Esophagus (tissue), 2 donors: ENCODE measurements around the gene ZFAND6. TPM values are rescaled to one million over a fixed set of nuclear protein-coding genes. Genes with fewer than 3 reads are reported as not detected.
"Not testable (repeated sequence)": the region's sequence is repeated elsewhere in the genome, so short reads cannot be mapped to it uniquely, and the experiment has no call there.

ENCODE experiments used
- H3K27ac ChIP-seq, 2 donors: one replicate each; pipeline ENCODE4 v1.5.1; 2013; ENCODE audit warnings: low read depth in 2 of 2, mild to moderate bottlenecking in 2 of 2, inconsistent platforms in 1 of 2, low read length in 1 of 2, moderate library complexity in 1 of 2
- H3K27me3 ChIP-seq, 2 donors: one replicate each; pipeline ENCODE4 v1.6.1; 2013; ENCODE audit warnings: low read length in 2 of 2, control low read depth in 1 of 2, mild to moderate bottlenecking in 1 of 2; ENCODE audit not compliant: insufficient read depth in 2 of 2, control insufficient read depth in 1 of 2
- H3K36me3 ChIP-seq, 2 donors: one replicate each; pipeline ENCODE4 v1.6.1; 2013; ENCODE audit warnings: low read length in 1 of 2; ENCODE audit not compliant: control insufficient read depth in 2 of 2, insufficient read depth in 2 of 2
- H3K4me1 ChIP-seq, 2 donors: one replicate each; pipeline ENCODE4 v1.6.1; 2013; ENCODE audit warnings: low read length in 1 of 2; ENCODE audit not compliant: control insufficient read depth in 2 of 2, insufficient read depth in 2 of 2
- H3K4me3 ChIP-seq, 2 donors: one replicate each; pipeline ENCODE4 v1.5.1; 2013; ENCODE audit warnings: low read length in 2 of 2, mild to moderate bottlenecking in 2 of 2, low read depth in 1 of 2, moderate library complexity in 1 of 2
- H3K9me3 ChIP-seq, 2 donors: one replicate each; pipeline ENCODE4 v1.6.1; 2013; ENCODE audit warnings: mild to moderate bottlenecking in 2 of 2, low read depth in 1 of 2, low read length in 1 of 2, moderate library complexity in 1 of 2; ENCODE audit not compliant: control insufficient read depth in 2 of 2, insufficient read depth in 1 of 2
- WGBS, 2 donors: extraction: QIAGEN DNeasy Blood & Tissue Kit; methylation state at CpG; one replicate each; pipeline ENCODE4 v1.1.7; 2013; 5-methylcytosine and 5-hydroxymethylcytosine counted together
- polyA plus RNA-seq, 2 donors: library from polyadenylated mRNA; stranded (reverse); fragments of 200-250 nt; gene quantifications; one replicate each; pipeline ENCODE4 v1.2.3, GENCODE V29; 2013
- donor health status: healthy with polysubstance abuse.
- donor health status: Bipolar disorder and iron deficiency.

ZFAND6 gene
- 10 to 100 TPM; 37.4 to 47.0 TPM for polyA plus RNA-seq

DNA sequence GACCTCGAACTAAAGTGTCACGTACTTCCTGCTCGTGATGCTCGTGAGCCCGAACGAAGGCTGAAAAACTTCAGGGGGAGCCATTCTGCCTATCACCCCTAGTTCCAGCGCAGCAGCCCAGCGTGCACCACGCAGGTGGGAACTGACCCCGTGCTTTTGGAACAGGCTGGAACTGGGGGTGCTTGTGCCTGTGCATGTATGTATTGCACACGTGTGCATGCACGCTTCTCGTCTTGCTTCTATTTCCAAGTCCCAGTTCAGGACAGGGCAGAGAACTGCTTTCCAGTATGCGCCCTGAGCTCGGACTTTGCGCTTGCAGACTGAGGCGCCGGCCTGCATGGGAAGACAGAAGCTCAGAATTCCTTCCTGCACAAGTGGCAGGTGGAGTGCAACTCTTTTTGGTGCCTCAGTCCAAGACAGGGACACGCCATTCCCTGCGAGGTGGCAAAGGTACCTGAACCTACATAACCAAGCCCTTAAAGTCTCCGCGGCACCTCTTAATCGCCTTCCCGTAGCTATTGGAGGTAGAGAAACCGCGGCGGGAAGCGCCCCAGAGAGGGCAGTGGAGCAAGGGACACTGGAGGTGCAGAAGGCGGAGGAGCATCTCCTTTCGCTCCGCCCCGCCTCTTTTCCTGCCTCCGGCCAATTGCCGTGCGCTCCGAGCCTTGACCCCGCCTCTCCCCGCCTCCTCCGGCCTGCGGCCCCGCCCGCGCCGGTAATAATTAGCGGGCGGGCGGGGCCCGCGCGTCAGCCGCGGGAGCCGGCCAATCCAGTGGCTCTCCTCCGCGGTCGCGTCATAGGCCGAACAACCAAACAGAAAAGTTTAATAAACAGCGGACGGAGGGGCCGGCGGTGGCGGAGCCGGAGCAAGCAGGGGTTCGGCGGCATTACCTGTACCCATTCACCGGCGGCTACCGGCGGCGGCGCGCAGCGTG, at the start of gene ZFAND6:
ZFAND6 (plus strand) TSS at position 826 of the 935 bp plus-strand sequence. CDS start 60,669 bp downstream, outside the sequence.
- Histone ChIP-seq H3K36me3 (no peaks in the 10 kb centered on the region), H3K4me1 (peaks cover 0 to 4% of the 10 kb centered on the region in 2 donors), H3K27ac (peak within 1 kb of the TSS; percentile 96 to 98), H3K9me3 (no peaks in the 10 kb centered on the region), H3K4me3 (peak within 1 kb of the TSS; percentile 66 to 74), H3K27me3 (no peaks in the 10 kb centered on the region)
- WGBS, 2 donors = 0% methylated on average over 64 to 74 of the region's 74 CpGs

DNA sequence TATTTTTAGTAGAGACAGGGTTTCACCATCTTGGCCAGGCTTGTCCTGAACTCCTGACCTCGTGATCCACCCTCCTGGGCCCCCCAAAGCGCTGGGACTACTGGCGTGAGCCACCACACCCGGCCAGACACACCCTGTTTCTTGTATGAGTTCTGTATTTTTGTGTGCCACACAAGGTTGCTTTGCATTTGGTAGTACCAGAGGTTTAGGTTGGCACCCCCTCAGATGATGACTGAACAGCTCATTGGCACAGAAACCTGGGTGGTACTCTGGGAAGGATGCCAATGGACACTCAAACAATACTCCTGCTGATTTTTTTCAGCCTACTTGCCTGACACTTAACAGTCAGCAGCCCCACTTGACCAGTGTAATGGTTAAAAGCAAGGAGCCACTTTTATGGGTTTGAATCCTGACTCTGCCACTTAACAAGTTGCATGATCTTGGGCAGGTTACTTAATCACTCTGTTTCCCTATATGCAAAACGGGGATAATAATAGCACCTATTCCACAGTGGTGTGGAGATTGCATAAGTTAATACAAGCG, 49.3 kb upstream of the ZFAND6 start:
- H3K27me3 ChIP-seq = no peaks in the 10 kb centered on the region
- no peaks in the 10 kb centered on the region for H3K36me3 ChIP-seq
- H3K4me3 ChIP-seq = no peak overlapping the region
- H3K4me1 ChIP-seq = peaks cover 0 to 3% of the 10 kb centered on the region in 2 donors
- WGBS, 2 donors = 55 to 56% methylated on average over 6 of the region's 6 CpGs
- H3K9me3 ChIP-seq = no peaks in the 10 kb centered on the region
- H3K27ac ChIP-seq = no peak overlapping the region

DNA sequence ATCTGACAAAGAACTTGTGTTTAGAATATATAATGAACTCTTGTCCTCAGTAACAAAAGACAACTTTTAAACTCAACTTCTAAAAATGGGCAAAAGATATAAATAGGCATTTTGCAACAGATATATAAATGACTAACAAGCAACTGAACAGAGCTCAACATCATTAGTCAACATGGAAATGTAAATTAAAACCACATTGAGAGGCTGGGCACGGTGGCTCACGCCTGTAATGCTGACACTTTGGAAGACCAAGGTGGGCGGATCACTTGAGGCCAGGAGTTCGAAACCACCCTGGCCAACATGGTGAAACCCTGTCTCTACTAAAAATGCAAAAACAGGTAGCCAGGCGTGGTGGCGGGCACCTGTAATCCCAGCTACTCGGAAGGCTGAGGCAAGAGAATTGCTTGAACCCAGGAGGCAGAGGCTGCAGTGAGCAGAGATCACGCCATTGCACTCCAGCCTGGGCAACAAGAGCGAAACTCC, 48.4 kb upstream of the ZFAND6 start:
- H3K4me3 ChIP-seq, H3K27me3 ChIP-seq, H3K9me3 ChIP-seq, H3K27ac ChIP-seq, H3K4me1 ChIP-seq, H3K36me3 ChIP-seq: not testable (repeated sequence)
- WGBS, 2 donors = 73 to 81% methylated on average over 9 of the region's 9 CpGs

DNA sequence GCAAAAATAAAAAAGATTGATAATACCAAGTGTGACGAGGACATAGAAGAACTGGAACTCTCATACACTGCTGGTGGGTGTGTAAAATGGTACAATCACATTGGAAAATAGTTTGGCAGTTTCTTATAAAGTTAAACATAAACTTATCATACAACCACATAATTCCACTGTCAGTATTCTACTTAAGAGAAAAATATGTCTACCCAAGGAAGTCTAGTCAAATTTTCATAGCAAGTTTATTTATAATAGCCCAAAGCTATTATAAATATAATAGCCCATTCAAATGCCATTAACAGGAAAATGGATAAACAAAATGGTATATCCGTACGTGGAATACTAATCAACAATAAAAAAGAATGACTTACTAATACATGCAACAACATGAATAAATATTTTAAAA, 47.9 kb upstream of the ZFAND6 start:
- no peak overlapping the region for H3K27ac ChIP-seq
- no peaks in the 10 kb centered on the region for H3K36me3 ChIP-seq
- peaks cover 0 to 3% of the 10 kb centered on the region in 2 donors for H3K4me1 ChIP-seq
- WGBS, 2 donors = 39 to 70% methylated on average over 3 of the region's 3 CpGs
- no peaks in the 10 kb centered on the region for H3K27me3 ChIP-seq
- no peak overlapping the region for H3K4me3 ChIP-seq
- no peaks in the 10 kb centered on the region for H3K9me3 ChIP-seq

DNA sequence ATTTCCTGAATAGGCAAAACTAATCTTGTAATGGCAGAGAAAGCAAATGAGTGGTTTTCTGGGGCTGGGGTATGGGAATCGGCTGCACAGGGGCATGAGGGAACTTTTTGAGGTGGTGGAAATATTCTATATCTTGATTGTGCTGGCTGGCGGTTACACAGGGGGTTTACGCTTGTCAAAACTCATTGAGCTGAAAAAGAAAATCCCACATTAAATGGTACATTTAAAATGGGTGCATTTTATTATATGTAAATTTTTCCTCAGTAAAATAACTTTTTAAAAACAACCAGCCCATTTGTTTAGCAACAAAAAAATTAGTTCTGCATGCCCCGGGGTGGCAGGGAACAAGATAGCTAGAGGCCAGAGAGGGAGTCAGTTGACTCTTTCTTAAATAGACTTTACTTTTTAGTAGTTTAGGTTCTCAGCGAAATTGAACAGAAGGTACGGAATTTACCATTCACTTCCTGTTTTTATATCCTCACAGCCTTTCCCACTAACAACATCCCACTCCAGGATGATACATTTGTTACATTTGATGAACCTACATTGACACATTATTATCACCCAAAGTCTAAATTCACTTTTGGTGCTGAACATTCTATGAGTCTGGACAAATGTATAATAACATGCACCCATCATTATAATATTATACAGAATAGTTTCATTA, 47.3 kb upstream of the ZFAND6 start:
- Histone ChIP-seq H3K27ac (no peak overlapping the region), H3K4me1 (peaks cover 0 to 3% of the 10 kb centered on the region in 2 donors), H3K36me3 (no peaks in the 10 kb centered on the region), H3K4me3 (no peak overlapping the region), H3K27me3 (no peaks in the 10 kb centered on the region), H3K9me3 (no peaks in the 10 kb centered on the region)
- 69 to 78% methylated on average over 6 of the region's 6 CpGs for WGBS, 2 donors

DNA sequence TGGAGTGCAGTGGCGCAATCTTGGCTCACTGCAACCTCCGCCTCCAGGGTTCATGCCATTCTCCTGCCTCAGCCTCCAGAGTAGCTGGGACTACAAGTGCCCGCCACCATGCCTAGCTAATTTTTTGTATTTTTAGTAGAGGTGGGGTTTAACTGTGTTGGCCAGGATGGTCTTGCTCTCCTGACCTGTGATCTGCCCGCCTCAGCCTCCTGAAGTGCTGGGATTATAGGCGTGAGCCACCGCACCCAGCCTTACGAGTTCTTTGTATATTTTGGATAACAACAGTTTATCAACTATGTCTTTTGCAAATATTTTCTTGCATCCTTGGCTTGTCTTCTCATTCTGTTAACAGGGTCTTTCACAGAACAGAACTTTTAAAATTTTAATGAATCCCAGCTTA, 45.3 kb upstream of the ZFAND6 start:
- not testable (repeated sequence) for H3K27me3 ChIP-seq, H3K4me1 ChIP-seq, H3K36me3 ChIP-seq, H3K9me3 ChIP-seq, H3K27ac ChIP-seq, H3K4me3 ChIP-seq
- 94 to 96% methylated on average over 7 of the region's 7 CpGs for WGBS, 2 donors

DNA sequence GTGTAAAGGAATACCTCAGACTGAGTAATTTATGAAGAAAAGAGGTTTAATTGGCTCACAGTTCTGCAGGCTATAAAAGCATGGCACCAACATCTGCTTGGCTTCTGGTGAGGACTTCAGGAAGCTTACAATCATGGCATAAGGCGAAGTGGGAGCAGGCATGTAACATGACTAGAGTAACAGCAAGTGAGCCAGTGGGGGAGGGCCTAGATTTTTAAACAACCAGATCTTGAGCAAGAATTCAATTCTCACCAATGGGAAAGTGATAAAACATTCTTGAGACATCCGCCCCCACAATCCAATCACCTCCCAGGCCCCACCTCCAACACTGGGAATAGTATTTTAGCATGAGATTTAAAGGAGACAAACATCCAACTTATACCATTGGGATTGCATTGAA, 44.3 kb upstream of the ZFAND6 start:
- WGBS, 2 donors = 92 to 98% methylated on average over 2 of the region's 2 CpGs
- no peaks in the 10 kb centered on the region for H3K36me3 ChIP-seq
- no peak overlapping the region for H3K27ac ChIP-seq
- H3K27me3 ChIP-seq = no peaks in the 10 kb centered on the region
- H3K4me3 ChIP-seq = no peak overlapping the region
- H3K9me3 ChIP-seq = no peaks in the 10 kb centered on the region
- H3K4me1 ChIP-seq = peaks cover 0 to 2% of the 10 kb centered on the region in 2 donors

DNA sequence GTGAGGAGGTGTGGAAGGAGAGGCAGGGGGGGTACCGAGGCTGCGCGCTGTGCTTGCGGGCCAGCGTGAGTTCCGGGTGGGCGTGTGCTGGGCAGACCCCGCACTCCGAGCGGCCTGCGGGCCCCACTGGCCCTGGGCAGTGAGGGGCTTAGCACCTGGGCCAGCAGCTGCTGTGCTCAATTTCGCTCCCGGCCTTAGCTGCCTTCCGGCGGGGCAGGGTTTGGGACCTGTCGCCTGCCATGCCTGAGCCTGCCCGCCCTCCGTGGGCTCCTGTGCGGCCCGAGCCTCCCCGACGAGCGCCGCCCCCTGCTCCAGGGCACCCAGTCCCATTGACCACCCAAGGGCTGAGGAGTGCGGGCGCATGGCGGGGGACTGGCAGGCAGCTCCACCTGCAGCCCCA, 43.0 kb upstream of the ZFAND6 start:
- not testable (repeated sequence) for H3K4me1 ChIP-seq, H3K9me3 ChIP-seq, H3K27ac ChIP-seq, H3K4me3 ChIP-seq, H3K36me3 ChIP-seq, H3K27me3 ChIP-seq
- WGBS, 2 donors = 97 to 98% methylated on average over 22 to 27 of the region's 27 CpGs

DNA sequence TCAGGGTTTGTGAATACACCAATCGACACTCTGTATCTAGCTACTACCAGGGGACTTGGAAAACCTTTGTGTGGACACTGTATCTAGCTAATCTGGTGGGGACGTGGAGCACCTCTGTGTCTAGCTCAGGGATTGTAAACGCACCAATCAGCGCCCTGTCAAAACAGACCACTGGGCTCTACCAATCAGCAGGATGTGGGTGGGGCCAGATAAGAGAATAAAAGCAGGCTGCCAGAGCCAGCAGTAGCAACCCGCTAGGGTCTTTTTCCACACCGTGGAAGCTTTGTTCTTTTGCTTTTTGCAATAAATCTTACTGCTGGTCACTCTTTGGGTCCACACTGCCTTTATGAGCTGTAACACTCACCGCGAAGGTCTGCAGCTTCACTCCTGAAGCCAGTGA, 42.3 kb upstream of the ZFAND6 start:
- not testable (repeated sequence) for H3K9me3 ChIP-seq, H3K4me3 ChIP-seq, H3K27ac ChIP-seq, H3K27me3 ChIP-seq, H3K36me3 ChIP-seq, H3K4me1 ChIP-seq
- 83 to 84% methylated on average over 8 of the region's 8 CpGs for WGBS, 2 donors
